ENCODE results near the gene CALCOCO1. TPM values are rescaled to one million over a fixed set of nuclear protein-coding genes. Genes with fewer than 3 reads are reported as not detected.
A peak's percentile ranks its signal among the peaks of the same experiment; 100 is the strongest.

CALCOCO1 gene
- total RNA-seq, 1 donor from 2014 or later = 212 TPM

- H3K36me3 ChIP-seq = peaks cover 15% of the 10 kb centered on the region
- peaks cover 35% of the 10 kb centered on the region for H3K4me1 ChIP-seq
- no peak for TF ChIP-seq CTCF (IDR thresholded peaks at IDR 0.05)
- DNase-seq = no peak
- intact Hi-C loops (cut with DNase I) = no loop called here
- H3K27me3 ChIP-seq (ENCODE audit: low read depth) = no peaks in the 10 kb centered on the region
- peak overlapping the region; percentile 91 for H3K27ac ChIP-seq
- peak in 1 of 2 donors; percentile 3 for ATAC-seq
- H3K9me3 ChIP-seq = no peaks in the 10 kb centered on the region
- peak overlapping the region; percentile 96 for H3K4me3 ChIP-seq
Observed at GRCh38 chr12:53677016-53677799, 50.0 kb downstream of the CALCOCO1 start.

- intact Hi-C loops (cut with DNase I) = no loop called here
- peaks cover 37% of the 10 kb centered on the region for H3K4me1 ChIP-seq
Observed at GRCh38 chr12:53676656-53677015, 50.6 kb downstream of the CALCOCO1 start.

GRCh38 chr12:53675701-53676607, 51.3 kb downstream of the CALCOCO1 start, which contains the start of gene ATP5MC2:
Gene ATP5MC2 (minus strand): TSS chr12:53676083. CDS start chr12:53672614, 3,469 bp downstream.
- Histone ChIP-seq H3K36me3 (peaks cover 27% of the 10 kb centered on the region), H3K4me1 (peaks cover 42% of the 10 kb centered on the region), H3K27ac (peak within 1 kb of the TSS; percentile 91), H3K9me3 (no peaks in the 10 kb centered on the region), H3K27me3 (ENCODE audit: low read depth) (no peaks in the 10 kb centered on the region), H3K4me3 (peak within 1 kb of the TSS; percentile 96)
- DNase-seq (peak; percentile 98), ATAC-seq (peak; percentile 98)
- intact Hi-C loops (cut with DNase I) = no loop called here
- TF ChIP-seq CTCF (IDR thresholded peaks at IDR 0.05) = peak; percentile 99

More at GRCh38 chr12:53676656-53677015, 50.6 kb downstream of the CALCOCO1 start:
- TF ChIP-seq CTCF (IDR thresholded peaks at IDR 0.05) = no peak
- ATAC-seq = peak; percentile 45 to 60
- Histone ChIP-seq H3K9me3 (no peaks in the 10 kb centered on the region), H3K27me3 (ENCODE audit: low read depth) (no peaks in the 10 kb centered on the region), H3K36me3 (peaks cover 20% of the 10 kb centered on the region), H3K27ac (peak overlapping the region; percentile 91), H3K4me3 (peak overlapping the region; percentile 96)
- DNase-seq = peak; percentile 62

GRCh38 chr12:53674977-53675700, 52.1 kb downstream of the CALCOCO1 start:
- peaks cover 42% of the 10 kb centered on the region for H3K4me1 ChIP-seq
- H3K27me3 ChIP-seq (ENCODE audit: low read depth) = no peaks in the 10 kb centered on the region
- no peaks in the 10 kb centered on the region for H3K9me3 ChIP-seq
- DNase-seq = no peak
- H3K36me3 ChIP-seq = peaks cover 35% of the 10 kb centered on the region
- H3K4me3 ChIP-seq = peak overlapping the region; percentile 96
- ATAC-seq = no peak
- peak overlapping the region; percentile 91 for H3K27ac ChIP-seq
- intact Hi-C loops (cut with DNase I) = no loop called here
- TF ChIP-seq CTCF (IDR thresholded peaks at IDR 0.05) = no peak

- Histone ChIP-seq H3K27ac (no peak overlapping the region), H3K4me1 (peaks cover 29% of the 10 kb centered on the region), H3K4me3 (no peak overlapping the region), H3K9me3 (no peaks in the 10 kb centered on the region), H3K36me3 (peaks cover 77% of the 10 kb centered on the region), H3K27me3 (ENCODE audit: low read depth) (no peaks in the 10 kb centered on the region)
- ATAC-seq = no peak
- no peak for TF ChIP-seq CTCF (IDR thresholded peaks at IDR 0.05)
- DNase-seq = no peak
- intact Hi-C loops (cut with DNase I) = no loop called here
Observed at GRCh38 chr12:53670971-53671370, 56.3 kb downstream of the CALCOCO1 start.
